Measurements from ENCODE around the gene HTT.

Gene HTT

DNA sequence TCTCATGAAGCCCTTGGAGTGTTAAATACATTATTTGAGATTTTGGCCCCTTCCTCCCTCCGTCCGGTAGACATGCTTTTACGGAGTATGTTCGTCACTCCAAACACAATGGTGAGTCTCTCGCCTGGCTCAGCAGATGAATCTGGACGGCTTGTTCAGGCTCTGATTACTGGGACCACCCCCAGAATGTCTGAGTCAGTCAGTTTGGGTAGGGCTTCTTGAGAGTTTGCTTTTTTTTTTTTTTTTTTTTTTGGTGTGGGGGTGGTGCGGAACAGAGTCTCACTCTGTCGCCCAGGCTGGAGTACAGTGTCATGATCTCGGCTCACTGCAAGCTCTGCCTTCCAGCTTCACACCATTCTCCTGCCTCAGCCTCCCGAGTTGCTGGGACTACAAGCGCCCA is 112.1 kb downstream of the HTT start:
- TF ChIP-seq, protein P1, sequence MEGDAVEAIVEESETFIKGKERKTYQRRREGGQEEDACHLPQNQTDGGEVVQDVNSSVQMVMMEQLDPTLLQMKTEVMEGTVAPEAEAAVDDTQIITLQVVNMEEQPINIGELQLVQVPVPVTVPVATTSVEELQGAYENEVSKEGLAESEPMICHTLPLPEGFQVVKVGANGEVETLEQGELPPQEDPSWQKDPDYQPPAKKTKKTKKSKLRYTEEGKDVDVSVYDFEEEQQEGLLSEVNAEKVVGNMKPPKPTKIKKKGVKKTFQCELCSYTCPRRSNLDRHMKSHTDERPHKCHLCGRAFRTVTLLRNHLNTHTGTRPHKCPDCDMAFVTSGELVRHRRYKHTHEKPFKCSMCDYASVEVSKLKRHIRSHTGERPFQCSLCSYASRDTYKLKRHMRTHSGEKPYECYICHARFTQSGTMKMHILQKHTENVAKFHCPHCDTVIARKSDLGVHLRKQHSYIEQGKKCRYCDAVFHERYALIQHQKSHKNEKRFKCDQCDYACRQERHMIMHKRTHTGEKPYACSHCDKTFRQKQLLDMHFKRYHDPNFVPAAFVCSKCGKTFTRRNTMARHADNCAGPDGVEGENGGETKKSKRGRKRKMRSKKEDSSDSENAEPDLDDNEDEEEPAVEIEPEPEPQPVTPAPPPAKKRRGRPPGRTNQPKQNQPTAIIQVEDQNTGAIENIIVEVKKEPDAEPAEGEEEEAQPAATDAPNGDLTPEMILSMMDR (IDR thresholded peaks at IDR 0.05): no peak

DNA sequence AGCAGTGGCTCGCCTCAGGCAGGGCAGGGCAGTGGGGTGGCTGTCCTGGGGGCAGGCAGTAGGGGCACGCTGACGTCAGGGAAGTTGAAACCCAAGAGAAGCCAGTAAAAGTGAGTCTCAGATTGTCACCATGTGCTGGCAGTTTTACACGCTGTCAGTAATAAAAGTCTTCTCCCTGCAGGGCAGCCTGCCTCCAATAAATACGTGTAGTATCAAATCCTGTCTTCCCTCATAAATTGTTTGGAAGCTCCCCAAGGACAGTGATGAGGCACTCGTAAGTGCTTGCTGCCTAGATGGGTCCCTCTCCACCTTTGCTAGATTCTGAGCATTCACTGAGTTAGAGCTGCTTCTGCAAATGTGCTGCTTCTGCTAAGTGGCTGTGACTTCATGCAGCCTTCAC is 113.6 kb downstream of the HTT start:
- TF ChIP-seq, protein P1 (IDR thresholded peaks at IDR 0.05): no peak

DNA sequence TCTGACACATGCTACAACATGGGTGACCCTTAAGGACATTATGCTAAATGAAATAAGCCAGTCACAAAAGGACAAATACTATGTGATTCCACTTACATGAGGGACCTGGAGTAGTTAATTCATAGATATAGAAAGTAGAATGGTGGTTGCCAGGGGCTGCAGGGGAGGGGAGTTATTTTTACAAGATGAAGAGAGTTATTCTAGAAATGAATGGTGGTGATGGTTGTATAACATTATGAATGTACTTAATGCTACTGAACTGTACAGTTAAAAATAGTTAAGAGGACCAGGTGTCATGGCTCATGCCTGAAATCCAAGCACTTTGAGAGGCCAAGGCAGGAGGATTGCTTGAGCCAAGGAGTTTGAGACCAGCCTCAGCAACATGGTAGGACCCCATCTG is 115.0 kb downstream of the HTT start:
- TF ChIP-seq, protein P1 (IDR thresholded peaks at IDR 0.05): no peak

DNA sequence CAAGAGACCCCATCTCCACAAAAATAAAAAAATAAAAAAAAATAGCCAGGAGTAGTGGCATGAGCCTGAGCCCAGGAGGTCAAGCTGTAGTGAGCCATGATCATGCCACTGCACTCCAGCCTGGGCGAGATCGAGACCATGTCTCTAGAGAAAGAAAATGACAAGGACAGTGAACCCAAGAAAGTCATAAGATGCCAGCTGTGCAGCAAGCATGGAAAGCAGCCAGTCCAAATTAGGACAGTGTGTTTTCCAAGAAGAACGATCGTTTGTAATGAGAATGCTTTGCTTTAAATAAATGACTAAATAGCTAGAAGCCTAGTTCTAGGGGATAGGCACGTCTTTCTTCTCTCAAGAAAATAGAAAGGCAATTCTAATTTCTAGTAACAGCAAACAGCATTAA is 116.1 kb downstream of the HTT start:
- TF ChIP-seq, protein P1 (IDR thresholded peaks at IDR 0.05): no peak

DNA sequence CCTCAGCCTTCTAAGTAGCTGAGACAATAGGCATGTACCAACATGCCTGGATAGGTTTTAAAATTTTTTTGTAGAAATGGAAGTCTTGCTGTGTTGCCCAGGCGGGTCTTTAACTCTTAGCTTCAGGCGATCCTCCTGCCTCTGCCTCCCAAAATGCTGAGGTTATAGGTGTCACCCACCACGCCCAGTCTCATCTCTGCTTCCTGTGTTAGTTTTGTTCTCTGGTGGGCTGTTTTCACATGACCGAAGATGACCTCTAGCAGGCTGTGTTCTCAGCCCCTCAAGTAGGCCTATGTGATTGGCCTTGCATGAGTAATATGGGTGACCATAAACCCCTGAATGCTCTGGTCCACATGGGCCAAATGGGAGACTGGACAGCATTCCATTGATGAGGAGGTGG is 117.7 kb downstream of the HTT start:
- TF ChIP-seq, protein P1 (IDR thresholded peaks at IDR 0.05): no peak

DNA sequence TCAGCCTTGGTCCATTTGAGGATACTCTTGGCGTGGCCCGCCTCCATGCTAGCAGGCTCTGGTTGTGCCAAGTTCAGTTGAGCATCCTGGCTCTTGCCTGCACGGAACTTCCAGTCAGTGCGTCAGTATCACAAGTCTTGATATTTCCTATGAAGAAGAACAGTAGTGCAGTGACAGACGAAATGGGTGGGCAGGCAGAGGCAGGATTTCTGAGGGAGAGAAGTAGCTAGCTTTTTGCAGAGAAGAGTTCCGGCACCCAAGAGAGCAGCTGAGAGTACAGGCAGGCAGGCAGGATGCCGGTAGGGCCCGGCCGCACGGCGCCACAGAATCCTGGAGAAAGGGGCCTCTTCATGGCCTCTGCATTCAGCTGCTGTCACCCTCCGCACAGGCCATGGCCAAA is 118.3 kb downstream of the HTT start:
- TF ChIP-seq, protein P1 (IDR thresholded peaks at IDR 0.05): no peak

DNA sequence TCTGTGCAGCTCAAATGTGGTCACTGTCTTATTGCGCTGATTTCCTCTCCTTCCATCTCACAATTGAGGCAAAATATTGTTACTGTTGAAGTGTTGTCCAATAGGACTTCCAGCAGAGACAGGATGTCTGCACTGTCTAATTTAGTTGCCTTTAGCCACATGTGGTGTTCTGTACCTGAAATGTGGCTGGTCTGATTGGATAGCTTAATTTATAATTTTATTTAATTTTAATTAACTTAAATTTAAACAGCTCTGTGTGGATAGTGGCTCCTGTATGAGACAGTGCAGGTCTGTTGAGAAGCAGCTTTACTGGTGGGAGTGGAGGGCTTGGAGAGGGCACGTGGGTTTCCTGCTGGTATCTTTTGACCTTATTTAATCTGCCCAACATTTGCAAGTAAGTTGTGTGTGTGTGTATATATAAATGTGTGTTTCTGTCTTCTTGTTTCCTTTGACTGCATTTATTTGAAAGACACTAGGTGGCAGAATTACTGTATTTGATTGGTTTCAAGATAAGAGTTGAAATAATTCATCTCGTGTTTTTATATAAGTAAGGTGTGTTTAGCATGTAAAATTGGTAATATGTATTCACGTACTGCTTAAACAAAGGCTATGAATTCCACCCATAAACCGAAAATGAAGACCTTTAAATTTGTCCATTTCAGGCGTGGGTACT is 119.2 kb downstream of the HTT start:
- TF ChIP-seq, protein P1 (IDR thresholded peaks at IDR 0.05): peak; percentile 61

Data from LNCAP (cell line).